ENCODE measurements around the gene SLC37A1. TPM values are rescaled to one million over a fixed set of nuclear protein-coding genes. Genes with fewer than 3 reads are reported as not detected.

SLC37A1 gene
- total and polyA plus RNA-seq, 2 of the 13 experiments (the other 11 are each of a cell fraction or from before 2014, with no cell fraction given) = 0.22 to 0.40 TPM

DNA sequence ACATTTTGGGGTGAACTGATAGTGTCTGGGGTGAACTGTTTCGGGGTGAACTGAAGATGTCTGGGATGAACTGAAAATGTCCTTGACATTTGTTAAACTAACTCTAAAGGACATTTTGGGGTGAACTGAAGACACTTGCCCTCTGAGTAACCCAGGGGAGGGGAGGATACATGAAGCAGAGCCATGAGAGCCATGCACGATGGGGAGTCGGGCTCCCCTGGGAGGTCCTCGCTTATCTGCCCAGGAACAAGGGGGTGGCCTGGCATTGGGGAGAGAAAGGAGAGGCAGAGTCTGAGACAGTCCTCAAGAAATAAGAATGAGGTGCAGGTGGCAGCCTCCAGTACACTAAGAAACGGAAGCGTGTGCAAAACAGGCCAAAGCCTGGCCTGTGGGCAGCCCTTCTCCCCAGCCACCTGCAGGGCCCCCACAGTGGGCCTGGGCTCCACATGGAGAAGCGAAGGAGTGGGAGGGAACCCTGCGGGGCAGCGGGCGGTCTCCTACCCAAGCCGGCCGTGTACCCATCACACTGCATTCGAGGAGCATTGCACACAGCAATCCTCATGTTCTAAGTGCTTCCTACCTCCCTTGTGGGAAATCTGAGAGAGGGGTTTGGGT lies 41.8 kb upstream of the SLC37A1 start:
- no peaks in the 10 kb centered on the region for H4K20me1 ChIP-seq (ENCODE audit: insufficient read depth, low read length)
- no peaks in the 10 kb centered on the region for H3K9me3 ChIP-seq (ENCODE audit: low read length)
- no peak overlapping the region for H3K4me2 ChIP-seq (ENCODE audit: low read depth, low read length)
- H3K79me2 ChIP-seq (ENCODE audit: insufficient read depth, low read length) = no peaks in the 10 kb centered on the region
- H3K36me3 ChIP-seq (replicated peaks in 1 of 2; ENCODE audit: control insufficient read depth in 1 of 2, insufficient read depth in 2 of 2, low read length in 2 of 2) = no peaks in the 10 kb centered on the region
- H3K4me3 ChIP-seq (replicated peaks in 1 of 3; ENCODE audit: insufficient read depth in 1 of 3, low read depth in 2 of 3, low read length in 3 of 3) = no peak overlapping the region
- H3K27me3 ChIP-seq (ENCODE audit: control insufficient read depth in 1 of 2, insufficient read depth in 2 of 2, low read length in 2 of 2) = no peaks in the 10 kb centered on the region
- no TSS peak for BruUV-seq (replicated peaks)
- ATAC-seq (no peak), DNase-seq (ENCODE audit: low spot score) (no peak), FAIRE-seq (no peak)
- peaks cover 23% of the 10 kb centered on the region for H3K4me1 ChIP-seq (ENCODE audit: insufficient read depth, low read length)
- TF ChIP-seq NFKB2 (CRISPR knock-in tag; IDR thresholded peaks at IDR 0.05; ENCODE audit: borderline replicate concordance) (no peak), NFIC (IDR thresholded peaks at IDR 0.05; ENCODE audit: low read length) (no peak), ELF1 (CRISPR knock-in tag; IDR thresholded peaks at IDR 0.05) (no peak), ZNF274 (CRISPR knock-in tag; IDR thresholded peaks at IDR 0.05) (no peak), RAD21 (CRISPR knock-in tag; IDR thresholded peaks at IDR 0.05) (no peak), WIZ (CRISPR knock-in tag; IDR thresholded peaks at IDR 0.05) (no peak), RELA (CRISPR knock-in tag; IDR thresholded peaks at IDR 0.05) (no peak), SRF (IDR thresholded peaks at IDR 0.05; ENCODE audit: low read depth, low read length) (no peak), CHCHD3 (CRISPR knock-in tag; IDR thresholded peaks at IDR 0.05) (no peak), RNF2 (conservative IDR thresholded peaks at IDR 0.05; ENCODE audit: low read depth) (no peak), PHF8 (CRISPR knock-in tag; IDR thresholded peaks at IDR 0.05) (no peak), POLR2AphosphoS2 (IDR thresholded peaks at IDR 0.05; ENCODE audit: low read depth, low read length) (no peak), ZFYVE20 (CRISPR knock-in tag; IDR thresholded peaks at IDR 0.05; ENCODE audit: borderline replicate concordance, low read depth) (no peak), ZNF557 (CRISPR knock-in tag; IDR thresholded peaks at IDR 0.05) (no peak), SNAPC2 (CRISPR knock-in tag; IDR thresholded peaks at IDR 0.05) (no peak), ZNF547 (CRISPR knock-in tag; IDR thresholded peaks at IDR 0.05) (no peak)
- TF ChIP-seq, protein P1, sequence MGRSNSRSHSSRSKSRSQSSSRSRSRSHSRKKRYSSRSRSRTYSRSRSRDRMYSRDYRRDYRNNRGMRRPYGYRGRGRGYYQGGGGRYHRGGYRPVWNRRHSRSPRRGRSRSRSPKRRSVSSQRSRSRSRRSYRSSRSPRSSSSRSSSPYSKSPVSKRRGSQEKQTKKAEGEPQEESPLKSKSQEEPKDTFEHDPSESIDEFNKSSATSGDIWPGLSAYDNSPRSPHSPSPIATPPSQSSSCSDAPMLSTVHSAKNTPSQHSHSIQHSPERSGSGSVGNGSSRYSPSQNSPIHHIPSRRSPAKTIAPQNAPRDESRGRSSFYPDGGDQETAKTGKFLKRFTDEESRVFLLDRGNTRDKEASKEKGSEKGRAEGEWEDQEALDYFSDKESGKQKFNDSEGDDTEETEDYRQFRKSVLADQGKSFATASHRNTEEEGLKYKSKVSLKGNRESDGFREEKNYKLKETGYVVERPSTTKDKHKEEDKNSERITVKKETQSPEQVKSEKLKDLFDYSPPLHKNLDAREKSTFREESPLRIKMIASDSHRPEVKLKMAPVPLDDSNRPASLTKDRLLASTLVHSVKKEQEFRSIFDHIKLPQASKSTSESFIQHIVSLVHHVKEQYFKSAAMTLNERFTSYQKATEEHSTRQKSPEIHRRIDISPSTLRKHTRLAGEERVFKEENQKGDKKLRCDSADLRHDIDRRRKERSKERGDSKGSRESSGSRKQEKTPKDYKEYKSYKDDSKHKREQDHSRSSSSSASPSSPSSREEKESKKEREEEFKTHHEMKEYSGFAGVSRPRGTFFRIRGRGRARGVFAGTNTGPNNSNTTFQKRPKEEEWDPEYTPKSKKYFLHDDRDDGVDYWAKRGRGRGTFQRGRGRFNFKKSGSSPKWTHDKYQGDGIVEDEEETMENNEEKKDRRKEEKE (IDR thresholded peaks at IDR 0.05) = no peak
- TF ChIP-seq, protein P2, sequence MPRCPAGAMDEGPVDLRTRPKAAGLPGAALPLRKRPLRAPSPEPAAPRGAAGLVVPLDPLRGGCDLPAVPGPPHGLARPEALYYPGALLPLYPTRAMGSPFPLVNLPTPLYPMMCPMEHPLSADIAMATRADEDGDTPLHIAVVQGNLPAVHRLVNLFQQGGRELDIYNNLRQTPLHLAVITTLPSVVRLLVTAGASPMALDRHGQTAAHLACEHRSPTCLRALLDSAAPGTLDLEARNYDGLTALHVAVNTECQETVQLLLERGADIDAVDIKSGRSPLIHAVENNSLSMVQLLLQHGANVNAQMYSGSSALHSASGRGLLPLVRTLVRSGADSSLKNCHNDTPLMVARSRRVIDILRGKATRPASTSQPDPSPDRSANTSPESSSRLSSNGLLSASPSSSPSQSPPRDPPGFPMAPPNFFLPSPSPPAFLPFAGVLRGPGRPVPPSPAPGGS (CRISPR knock-in tag; IDR thresholded peaks at IDR 0.05) = no peak
- 79% methylated on average over 7 of the region's 13 CpGs for whole genome bisulfite sequencing (ENCODE audit: low lambda C conversion rate)
- CTCF ChIA-PET (ENCODE audit: low intra/inter-chr PET ratio, low total read pairs) = no interaction called here
- no peak overlapping the region for H2AFZ ChIP-seq (ENCODE audit: low read length)
- H3K9ac ChIP-seq (ENCODE audit: insufficient read depth, low read depth, low read length) = no peak overlapping the region
- POLR2A ChIA-PET = no interaction called here
- no peak overlapping the region for H3K27ac ChIP-seq (ENCODE audit: extremely low read length, insufficient read depth, low read length)
- in situ Hi-C loops (cut with HindIII; ENCODE audit: extremely low pct_ligation_motif_present, low pct_unique_long_range_greater_than_20kb) (no loop called here), intact Hi-C loops (cut with micrococcal nuclease; ENCODE audit: unreplicated experiment) (no loop called here)

Measured in HepG2 (cell line).